ENCODE data around the gene MED19. TPM values are rescaled to one million over a fixed set of nuclear protein-coding genes. Genes with fewer than 3 reads are reported as not detected.

Gene MED19
- total RNA-seq, 2 donors from 2014 or later, result 8.4 to 8.7 TPM

DNA sequence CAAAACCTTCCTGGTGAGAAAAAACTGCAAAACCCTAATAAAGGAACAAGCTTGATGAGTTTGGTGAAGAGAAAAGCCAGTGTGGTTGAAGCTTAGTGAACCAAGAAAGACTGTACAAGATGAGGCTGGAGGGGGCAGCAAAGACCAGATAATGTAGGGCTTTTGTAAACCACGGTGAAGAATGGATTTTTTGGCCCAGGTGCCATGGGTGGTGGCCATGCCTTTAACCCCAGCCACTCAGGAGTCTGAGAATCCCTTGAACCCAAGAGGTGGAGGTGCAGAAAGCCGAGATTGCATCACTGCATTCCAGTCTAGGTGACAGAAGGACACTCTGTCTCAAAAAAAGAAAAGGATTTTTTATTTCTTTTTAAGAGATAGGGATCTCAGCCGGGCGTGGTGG lies 49.1 kb downstream of the MED19 start:
- no peak for DNase-seq
- no peak for ATAC-seq
- intact Hi-C loops (cut with DNase I), result no loop called here

DNA sequence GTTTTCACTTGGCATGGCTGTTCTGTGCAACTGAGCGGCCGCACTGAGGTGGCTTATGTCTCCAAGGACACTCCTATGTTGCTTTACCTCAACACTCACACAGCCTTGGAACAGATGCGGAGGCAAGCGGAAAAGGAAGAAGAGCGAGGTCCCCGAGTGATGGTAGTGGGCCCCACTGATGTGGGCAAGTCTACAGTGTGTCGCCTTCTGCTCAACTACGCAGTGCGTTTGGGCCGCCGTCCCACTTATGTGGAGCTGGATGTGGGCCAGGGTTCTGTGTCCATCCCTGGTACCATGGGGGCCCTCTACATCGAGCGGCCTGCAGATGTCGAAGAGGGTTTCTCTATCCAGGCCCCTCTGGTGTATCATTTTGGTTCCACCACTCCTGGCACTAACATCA lies 52.3 kb downstream of the MED19 start:
- ATAC-seq (no peak), DNase-seq (no peak)
- intact Hi-C loops (cut with DNase I), result no loop called here

DNA sequence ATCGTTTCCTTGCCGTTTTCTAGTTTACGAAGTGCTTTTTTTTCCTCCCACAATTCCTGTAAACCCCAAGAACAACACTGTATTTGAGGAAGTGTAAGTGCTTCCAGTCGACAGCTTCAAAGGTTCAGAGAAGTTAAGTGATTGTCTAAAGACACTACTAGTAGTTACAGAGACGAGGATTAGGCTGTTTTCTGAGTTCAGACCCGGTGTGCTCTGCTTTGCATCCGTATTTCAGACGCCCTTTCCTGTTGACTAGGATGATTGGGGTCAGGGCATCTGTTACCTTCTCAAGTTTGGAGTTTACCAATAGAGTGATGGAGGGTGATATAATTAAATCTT lies 54.0 kb downstream of the MED19 start:
- intact Hi-C loops (cut with DNase I), result no loop called here
- DNase-seq (no peak), ATAC-seq (no peak)

DNA sequence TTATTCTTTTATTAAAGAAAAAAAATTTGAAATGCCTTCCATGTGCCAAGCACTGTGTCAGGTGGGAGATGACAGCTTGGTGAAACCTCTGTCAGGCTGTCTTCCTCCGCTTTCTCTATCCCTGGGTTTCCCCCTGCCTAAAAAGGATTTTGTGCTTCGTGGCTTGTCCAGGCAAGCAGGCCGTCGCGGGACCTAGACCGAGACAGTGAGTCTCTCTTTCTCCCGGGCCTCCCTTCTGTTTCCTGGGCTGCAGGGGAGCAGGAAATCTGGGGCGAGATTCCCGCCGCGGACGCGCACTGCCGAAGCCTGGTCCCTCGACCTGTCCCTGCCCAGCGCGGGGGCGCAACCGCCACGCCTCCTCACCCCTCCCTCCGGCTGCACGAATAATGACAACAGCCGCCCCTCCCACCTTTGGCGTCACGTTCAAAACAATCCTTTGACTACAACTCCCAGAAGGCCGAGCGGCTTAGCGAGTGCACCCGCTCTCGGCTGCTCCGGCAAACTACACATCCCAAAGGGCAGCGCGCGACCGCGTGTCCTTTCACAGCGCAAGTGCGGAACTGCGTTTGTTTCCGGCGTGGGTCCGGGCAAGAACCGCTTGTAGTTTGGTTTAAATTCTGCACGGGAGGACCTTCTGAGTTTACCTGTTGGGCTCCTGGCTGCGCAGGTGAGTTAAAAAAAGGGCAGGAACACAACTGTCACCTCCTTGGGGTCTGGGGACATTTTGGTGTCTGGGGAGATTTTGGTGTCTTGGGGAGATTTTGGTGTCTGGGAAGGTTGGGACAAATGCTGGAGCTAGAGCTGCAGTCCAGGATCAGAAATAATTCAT lies 54.6 kb downstream of the MED19 start, which contains the start of gene CLP1:
Gene CLP1 (plus strand): TSS at position 569 of the 829 bp plus-strand sequence. CDS start 1,715 bp downstream, outside the sequence.
- ATAC-seq (peak; percentile 98 to 100), DNase-seq (peak; percentile 100)
- intact Hi-C loops (cut with DNase I), result no loop called here

- intact Hi-C loops (cut with DNase I), result no loop called here
- DNase-seq, result no peak
- ATAC-seq, result no peak
These were observed 55.2 kb downstream of the MED19 start for GRCh38 chr11:57656885-57657193.

Other genes starting within 250 kb of the MED19 start
- gene SLC43A1, start 196.5 kb downstream of the MED19 start, total RNA-seq, result 1 to 10 TPM; 5.8 to 7.2 TPM
- 10 to 100 TPM; 58.0 to 58.9 TPM for gene TIMM10, start 181.5 kb downstream of the MED19 start, total RNA-seq
- not detected for gene SMTNL1, start 174.6 kb downstream of the MED19 start, total RNA-seq
- gene UBE2L6, start 144.5 kb downstream of the MED19 start, total RNA-seq, result 10 to 100 TPM; 28.9 to 30.0 TPM
- 100 to 1,000 TPM; 198 to 266 TPM for gene SERPING1, start 114.5 kb downstream of the MED19 start, total RNA-seq
- gene YPEL4, start 62.3 kb downstream of the MED19 start, total RNA-seq, result 1 to 10 TPM in 1 of 2 donors, under 1 TPM in 1; 0.47 to 1.1 TPM
- gene CLP1, start 54.5 kb downstream of the MED19 start, total RNA-seq, result 1 to 10 TPM; 6.9 to 8.5 TPM
- 10 to 100 TPM; 51.3 to 60.7 TPM for gene ZDHHC5, start 44.1 kb downstream of the MED19 start, total RNA-seq
- 10 to 100 TPM; 64.3 to 80.3 TPM for gene TMX2, start 378 bp upstream of the MED19 start, total RNA-seq
- gene SELENOH, start 29.3 kb upstream of the MED19 start, total RNA-seq, result 100 to 1,000 TPM in 1 of 2 donors, 10 to 100 TPM in 1; 99.1 to 116 TPM
- gene BTBD18, start 39.6 kb upstream of the MED19 start, total RNA-seq, result not detected
- 10 to 100 TPM; 75.2 to 82.0 TPM for gene CTNND1, start 49.6 kb upstream of the MED19 start, total RNA-seq

All from left cardiac atrium (tissue), 4 donors.